Effector memory CD8-positive, alpha-beta T cell (primary cell): ENCODE results near the gene PARD6B.

Source experiments
- ATAC-seq: fragments of 150-1000 bp; cut with Tn5 transposase; replicated peaks from 2 replicates; pipeline ENCODE4 v1.10.0; 2021; ENCODE audit warnings: mild to moderate bottlenecking, moderate library complexity
- DNase-seq, 3 experiments: peaks; one replicate each; pipeline ENCODE4 v3.0.0; 2021
- H3K27ac Mint-ChIP-seq, 2 donors: one replicate each; pipeline ENCODE4 v1.8.0; 2022; ENCODE audit warnings: mild to moderate bottlenecking in 2 of 2, mixed read lengths in 2 of 2, moderate library complexity in 2 of 2
- H3K27me3 Mint-ChIP-seq, 2 donors: one replicate each; pipeline ENCODE4 v1.8.0; 2022; ENCODE audit warnings: mixed read lengths in 2 of 2
- H3K36me3 Mint-ChIP-seq: one replicate; pipeline ENCODE4 v1.8.0; 2022; ENCODE audit warnings: mild to moderate bottlenecking, moderate library complexity, mixed read lengths; ENCODE audit not compliant: insufficient read depth
- H3K4me1 Mint-ChIP-seq, 2 donors: one replicate each; pipeline ENCODE4 v1.8.0; 2022; ENCODE audit warnings: low read depth in 2 of 2, mixed read lengths in 2 of 2
- H3K4me3 Mint-ChIP-seq, 2 donors: one replicate each; pipeline ENCODE4 v1.8.0; 2022; ENCODE audit warnings: mild to moderate bottlenecking in 2 of 2, mixed read lengths in 2 of 2, moderate library complexity in 2 of 2
- H3K9me3 Mint-ChIP-seq, 2 donors: one replicate each; pipeline ENCODE4 v1.8.0; 2022; ENCODE audit warnings: mixed read lengths in 2 of 2

The PARD6B gene

DNA sequence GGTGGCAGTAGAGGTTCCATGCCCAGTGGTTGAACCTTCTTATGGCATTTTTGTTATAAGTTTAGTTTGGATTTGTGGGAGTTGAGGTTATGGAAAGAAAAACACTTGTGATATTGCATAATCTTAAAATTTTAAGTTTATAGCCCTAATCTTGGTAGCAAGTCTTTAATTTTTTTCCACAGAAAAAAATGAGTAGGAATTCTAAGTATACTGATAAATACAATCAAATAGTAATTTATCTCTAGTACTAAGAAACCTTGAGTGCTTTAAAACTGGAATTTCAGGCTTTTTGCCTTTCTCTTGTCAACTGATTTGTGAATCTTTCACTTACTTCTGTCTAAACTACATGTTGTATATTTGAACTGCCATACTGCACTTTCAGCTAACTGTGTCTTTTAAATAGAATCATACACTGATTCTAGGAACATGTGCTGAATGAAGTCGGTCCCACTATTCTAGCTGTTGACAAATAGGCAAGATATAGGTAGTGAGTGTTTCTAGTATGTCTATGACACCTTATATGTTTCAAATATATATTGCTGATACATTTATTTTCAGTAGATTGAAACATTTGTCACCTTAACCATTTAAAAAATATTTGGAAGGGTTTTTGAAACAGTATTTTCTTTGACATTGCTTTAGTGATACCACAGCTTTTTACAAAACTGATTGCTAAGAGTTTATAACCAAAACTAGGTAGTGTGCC is 2.4 kb downstream of the PARD6B start:
- H3K4me1 Mint-ChIP-seq = peaks cover 11 to 14% of the 10 kb centered on the region in 2 donors
- no peak for ATAC-seq

DNA sequence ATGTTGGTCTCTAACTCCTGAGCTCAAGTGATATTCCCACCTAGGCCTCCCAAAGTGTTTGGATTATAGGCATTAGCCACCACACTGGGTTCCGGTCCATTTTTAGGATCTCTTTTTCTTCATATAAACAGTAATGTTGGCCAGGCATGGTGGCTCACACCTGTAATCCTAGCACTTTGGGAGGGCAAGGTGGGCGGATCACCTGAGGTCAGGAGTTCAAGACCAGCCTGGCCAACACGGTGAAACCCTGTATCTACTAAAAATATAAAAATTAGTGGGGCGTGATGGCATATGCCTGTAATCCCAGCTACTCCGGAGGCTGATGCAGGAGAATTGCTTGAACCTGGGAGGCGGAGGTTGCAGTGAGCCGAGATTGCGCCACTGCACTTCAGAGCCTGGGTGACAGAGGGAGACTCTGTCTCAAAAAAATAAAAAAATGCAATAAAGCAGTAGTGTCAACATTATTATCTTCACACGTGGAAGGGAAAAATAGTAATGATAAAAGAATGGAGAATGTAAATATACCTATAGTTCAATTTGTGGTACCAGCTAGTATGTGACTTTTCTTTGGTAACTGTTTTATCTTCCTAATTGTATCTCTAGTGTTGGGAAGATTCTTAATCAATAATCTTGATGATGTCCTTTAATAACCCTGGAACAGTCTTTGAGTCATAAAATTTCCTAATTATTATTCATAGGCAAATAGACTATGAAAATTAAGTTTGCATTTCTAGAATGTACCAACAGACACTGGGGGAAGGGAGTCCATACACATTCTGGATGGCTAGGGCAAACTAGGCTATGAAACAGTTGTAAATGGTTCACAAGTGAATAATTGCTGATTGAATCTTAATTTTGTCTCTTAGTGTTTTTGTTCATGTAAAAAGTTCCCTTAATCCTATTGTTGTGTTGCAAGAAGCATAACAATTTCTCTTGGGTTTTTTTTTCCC is 3.6 kb downstream of the PARD6B start:
- Mint-ChIP-seq H3K4me1 (peaks cover 13 to 14% of the 10 kb centered on the region in 2 donors), H3K27me3 (no peaks in the 10 kb centered on the region)

More for the DNA sequence above, 2.4 kb downstream of the PARD6B start:
- H3K27me3 Mint-ChIP-seq = no peaks in the 10 kb centered on the region
- DNase-seq = no peak
- no peak overlapping the region for H3K27ac Mint-ChIP-seq
- peaks cover 11% of the 10 kb centered on the region for H3K36me3 Mint-ChIP-seq
- H3K4me3 Mint-ChIP-seq = no peak overlapping the region
- no peaks in the 10 kb centered on the region for H3K9me3 Mint-ChIP-seq

DNA sequence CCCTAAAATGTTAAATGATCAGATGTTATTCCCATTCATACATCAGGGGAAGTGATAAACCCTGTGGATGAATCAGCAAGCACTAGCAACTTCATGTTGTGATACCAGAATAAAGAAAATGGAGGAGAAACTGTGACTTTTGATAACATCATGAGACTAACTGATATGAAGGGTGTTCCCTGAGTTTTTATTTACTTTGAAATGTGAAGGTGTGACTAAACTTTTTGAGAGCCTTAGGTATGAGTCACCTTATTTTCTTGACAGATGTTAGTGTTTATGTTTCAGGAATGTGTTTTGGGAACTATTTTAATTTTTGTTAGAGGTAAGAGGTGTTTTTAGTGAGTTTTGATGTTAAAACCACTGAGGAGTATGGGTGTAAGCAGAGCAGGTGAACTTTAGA is 4.4 kb downstream of the PARD6B start:
- ATAC-seq (no peak), DNase-seq (no peak)
- Mint-ChIP-seq H3K36me3 (peaks cover 11% of the 10 kb centered on the region), H3K9me3 (no peaks in the 10 kb centered on the region), H3K27ac (no peak overlapping the region), H3K27me3 (no peaks in the 10 kb centered on the region), H3K4me1 (peaks cover 13 to 14% of the 10 kb centered on the region in 2 donors), H3K4me3 (no peak overlapping the region)

More for the DNA sequence above, 3.6 kb downstream of the PARD6B start:
- H3K36me3 Mint-ChIP-seq = peaks cover 11% of the 10 kb centered on the region
- H3K27ac Mint-ChIP-seq = no peak overlapping the region
- H3K4me3 Mint-ChIP-seq = no peak overlapping the region
- ATAC-seq (no peak), DNase-seq (no peak)
- no peaks in the 10 kb centered on the region for H3K9me3 Mint-ChIP-seq

GRCh38 chr20:50737352-50737751 is 6.0 kb downstream of the PARD6B start:
- Mint-ChIP-seq H3K36me3 (peaks cover 9% of the 10 kb centered on the region), H3K27me3 (no peaks in the 10 kb centered on the region), H3K9me3 (no peaks in the 10 kb centered on the region), H3K4me1 (peaks cover 13 to 17% of the 10 kb centered on the region in 2 donors), H3K4me3 (no peak overlapping the region), H3K27ac (no peak overlapping the region)
- DNase-seq = no peak
- ATAC-seq = no peak

- ATAC-seq (no peak), DNase-seq (no peak)
- Mint-ChIP-seq H3K4me3 (no peak overlapping the region), H3K4me1 (peaks cover 10 to 23% of the 10 kb centered on the region in 2 donors), H3K27me3 (no peaks in the 10 kb centered on the region), H3K9me3 (no peaks in the 10 kb centered on the region), H3K36me3 (peaks cover 3% of the 10 kb centered on the region), H3K27ac (no peak overlapping the region)
Measured at GRCh38 chr20:50743087-50743486, 11.7 kb downstream of the PARD6B start.

- Mint-ChIP-seq H3K27me3 (no peaks in the 10 kb centered on the region), H3K4me1 (peaks cover 10 to 23% of the 10 kb centered on the region in 2 donors), H3K36me3 (peaks cover 3% of the 10 kb centered on the region), H3K9me3 (no peaks in the 10 kb centered on the region), H3K27ac (peak overlapping the region in 1 of 2 donors; percentile 79), H3K4me3 (no peak overlapping the region)
- ATAC-seq (no peak), DNase-seq (no peak)
Measured at GRCh38 chr20:50744143-50744792, 12.9 kb downstream of the PARD6B start.

DNA sequence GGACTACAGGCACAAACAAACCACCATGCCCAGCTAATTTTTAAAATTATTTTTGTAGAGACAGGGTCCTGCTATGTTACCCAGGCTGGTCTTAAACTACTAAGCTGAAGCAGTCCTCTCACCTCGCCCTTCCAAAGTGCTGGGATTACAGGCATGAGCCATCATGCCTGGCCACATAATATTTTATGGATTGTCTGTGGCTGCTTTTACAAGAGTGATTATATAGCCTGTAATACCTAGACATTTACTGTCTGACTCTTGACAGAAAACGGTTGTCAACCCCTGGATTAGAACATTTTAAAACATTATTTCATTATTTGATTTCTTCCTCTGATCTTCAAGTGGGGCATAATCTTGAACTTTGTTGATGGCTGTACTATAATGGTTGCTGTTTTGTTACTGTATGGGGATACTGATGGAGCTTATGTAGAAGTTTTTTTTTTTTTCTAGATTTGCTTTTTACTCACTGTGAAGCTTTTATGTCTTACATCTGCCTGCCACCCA is 14.3 kb downstream of the PARD6B start:
- H3K27ac Mint-ChIP-seq = peak overlapping the region in 1 of 2 donors; percentile 62
- H3K27me3 Mint-ChIP-seq = no peaks in the 10 kb centered on the region
- DNase-seq (no peak), ATAC-seq (no peak)
- H3K36me3 Mint-ChIP-seq = peaks cover 3% of the 10 kb centered on the region
- no peak overlapping the region for H3K4me3 Mint-ChIP-seq
- peaks cover 8 to 23% of the 10 kb centered on the region in 2 donors for H3K4me1 Mint-ChIP-seq
- H3K9me3 Mint-ChIP-seq = no peaks in the 10 kb centered on the region

DNA sequence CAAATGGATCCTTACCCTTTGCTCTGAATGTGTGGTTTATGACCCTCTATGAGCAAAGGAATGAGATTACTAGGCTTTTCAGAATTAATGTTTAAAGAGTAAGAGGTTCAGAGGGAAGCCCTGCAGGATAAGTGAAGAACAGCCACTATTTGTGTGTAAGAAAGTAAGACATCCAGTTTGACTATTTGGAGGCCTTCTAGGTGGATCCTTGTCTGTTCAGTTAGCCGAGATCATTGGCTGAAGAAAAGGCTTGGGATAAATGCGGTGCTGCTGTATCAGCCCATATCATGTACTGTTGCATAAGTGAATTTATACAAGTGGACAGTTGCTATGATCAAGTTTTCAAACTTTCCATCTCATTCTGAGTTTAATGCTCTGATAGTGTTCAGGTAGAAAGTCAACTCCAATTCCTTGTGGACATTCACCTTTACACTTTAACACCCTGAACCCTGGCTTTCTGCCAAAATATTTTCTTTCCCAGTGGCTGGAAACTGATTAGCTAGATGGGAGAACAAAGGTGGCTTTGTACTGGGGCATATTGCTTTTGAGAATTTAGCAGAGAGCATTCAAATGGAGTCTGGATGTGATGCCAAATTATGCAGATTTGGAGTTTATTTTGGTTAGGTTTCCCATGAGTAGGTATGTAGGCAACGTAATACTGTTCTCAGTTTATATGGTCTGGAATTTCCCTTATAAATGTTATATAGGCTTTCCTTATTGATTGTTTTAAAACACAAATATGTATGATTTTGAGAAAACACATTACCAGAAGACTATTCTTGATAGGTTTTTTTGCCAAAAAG is 15.0 kb downstream of the PARD6B start:
- DNase-seq (no peak), ATAC-seq (no peak)
- Mint-ChIP-seq H3K9me3 (no peaks in the 10 kb centered on the region), H3K27ac (peak overlapping the region in 1 of 2 donors; percentile 62), H3K4me1 (peaks cover 3 to 20% of the 10 kb centered on the region in 2 donors), H3K27me3 (no peaks in the 10 kb centered on the region), H3K4me3 (no peak overlapping the region), H3K36me3 (peaks cover 5% of the 10 kb centered on the region)

GRCh38 chr20:50747275-50747674 is 15.9 kb downstream of the PARD6B start:
- H3K4me1 Mint-ChIP-seq = peaks cover 3 to 18% of the 10 kb centered on the region in 2 donors
- H3K27ac Mint-ChIP-seq = peak overlapping the region in 1 of 2 donors; percentile 0
- no peaks in the 10 kb centered on the region for H3K9me3 Mint-ChIP-seq
- peaks cover 9% of the 10 kb centered on the region for H3K36me3 Mint-ChIP-seq
- no peak overlapping the region for H3K4me3 Mint-ChIP-seq
- ATAC-seq (no peak), DNase-seq (no peak)
- no peaks in the 10 kb centered on the region for H3K27me3 Mint-ChIP-seq

DNA sequence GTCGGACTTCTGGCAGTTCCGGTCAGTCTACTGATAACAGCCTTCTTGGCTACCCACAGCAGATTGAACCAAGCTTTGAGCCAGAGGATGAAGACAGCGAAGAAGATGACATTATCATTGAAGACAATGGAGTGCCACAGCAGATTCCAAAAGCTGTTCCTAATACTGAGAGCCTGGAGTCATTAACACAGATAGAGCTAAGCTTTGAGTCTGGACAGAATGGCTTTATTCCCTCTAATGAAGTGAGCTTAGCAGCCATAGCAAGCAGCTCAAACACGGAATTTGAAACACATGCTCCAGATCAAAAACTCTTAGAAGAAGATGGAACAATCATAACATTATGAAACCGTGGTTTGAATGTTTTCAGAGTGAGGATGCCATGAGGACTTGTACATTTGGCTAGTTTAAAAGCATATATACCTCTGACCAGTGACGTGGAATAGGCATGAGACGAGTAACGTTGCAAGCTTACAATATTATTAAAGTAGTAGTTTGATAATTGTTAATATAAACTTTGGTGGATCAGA is 18.8 kb downstream of the PARD6B start:
- no peak for ATAC-seq

DNA sequence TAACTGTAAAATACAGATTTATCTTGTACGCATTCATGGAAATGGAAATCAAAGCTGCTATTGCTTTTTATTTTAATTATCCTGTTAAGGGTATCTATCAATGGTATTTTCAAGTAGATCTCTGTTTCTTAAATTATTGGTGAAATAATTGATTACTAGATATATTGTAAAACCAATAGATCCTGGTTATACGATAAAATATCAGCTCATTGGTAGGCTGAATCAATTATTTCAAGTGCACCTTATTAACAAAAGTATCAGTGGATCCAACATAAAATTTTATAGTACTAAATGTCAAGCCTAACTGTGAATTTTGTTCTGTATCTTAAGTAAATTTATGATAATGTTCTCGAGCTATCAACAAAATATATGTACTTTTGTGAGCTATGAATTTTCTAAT is 21.8 kb downstream of the PARD6B start:
- DNase-seq (no peak), ATAC-seq (no peak)
- H3K36me3 Mint-ChIP-seq = peaks cover 9% of the 10 kb centered on the region
- H3K4me3 Mint-ChIP-seq = no peak overlapping the region
- no peak overlapping the region for H3K27ac Mint-ChIP-seq
- H3K9me3 Mint-ChIP-seq = no peaks in the 10 kb centered on the region
- H3K4me1 Mint-ChIP-seq = no peaks in the 10 kb centered on the region
- no peaks in the 10 kb centered on the region for H3K27me3 Mint-ChIP-seq

More for the DNA sequence above, 18.8 kb downstream of the PARD6B start:
- no peak for DNase-seq
- H3K4me1 Mint-ChIP-seq = peaks cover 3 to 18% of the 10 kb centered on the region in 2 donors
- no peaks in the 10 kb centered on the region for H3K9me3 Mint-ChIP-seq
- no peak overlapping the region for H3K4me3 Mint-ChIP-seq
- H3K27ac Mint-ChIP-seq = no peak overlapping the region
- H3K36me3 Mint-ChIP-seq = peaks cover 9% of the 10 kb centered on the region
- no peaks in the 10 kb centered on the region for H3K27me3 Mint-ChIP-seq

- ATAC-seq (no peak), DNase-seq (no peak)
- Mint-ChIP-seq H3K27ac (no peak overlapping the region), H3K36me3 (peaks cover 9% of the 10 kb centered on the region), H3K4me3 (no peak overlapping the region), H3K27me3 (no peaks in the 10 kb centered on the region), H3K9me3 (no peaks in the 10 kb centered on the region), H3K4me1 (no peaks in the 10 kb centered on the region)
Measured at GRCh38 chr20:50754420-50754819, 23.0 kb downstream of the PARD6B start.
